Stimulated activated CD4-positive, alpha-beta T cell treated with anti-CD3 and anti-CD28 coated beads, Interleukin-1b, Interleukin-23, amount 100 ng/mL, for 4 hours (primary cell): ENCODE results near the gene AP1B1.

Source experiments
- DNase-seq, 2 donors: peaks; one replicate each; pipeline ENCODE4 v3.0.0-alpha.2; 2020; ENCODE audit warnings: low read depth in 2 of 2

AP1B1 gene

GRCh38 chr22:29331658-29332300 lies 56.6 kb downstream of the AP1B1 start:
- DNase-seq = no peak

- DNase-seq = no peak
Measured at GRCh38 chr22:29331213-29331612, 57.2 kb downstream of the AP1B1 start.

- DNase-seq = no peak
Measured at GRCh38 chr22:29330753-29331152, 57.6 kb downstream of the AP1B1 start.

GRCh38 chr22:29330291-29330690 lies 58.1 kb downstream of the AP1B1 start:
- DNase-seq = no peak

GRCh38 chr22:29329581-29329980 lies 58.8 kb downstream of the AP1B1 start:
- DNase-seq = no peak

GRCh38 chr22:29328566-29329500 lies 59.5 kb downstream of the AP1B1 start:
- DNase-seq = no peak

GRCh38 chr22:29328055-29328454 lies 60.3 kb downstream of the AP1B1 start:
- no peak for DNase-seq

GRCh38 chr22:29327089-29327764 lies 61.1 kb downstream of the AP1B1 start:
- DNase-seq = no peak

- DNase-seq = no peak
Measured at GRCh38 chr22:29326481-29326880, 61.9 kb downstream of the AP1B1 start.

- DNase-seq = no peak
Measured at GRCh38 chr22:29325785-29326315, 62.5 kb downstream of the AP1B1 start.

GRCh38 chr22:29325356-29325755 lies 63.0 kb downstream of the AP1B1 start:
- no peak for DNase-seq

GRCh38 chr22:29323641-29324040 lies 64.7 kb downstream of the AP1B1 start:
- no peak for DNase-seq

- DNase-seq = no peak
Measured at GRCh38 chr22:29320546-29320945, 67.8 kb downstream of the AP1B1 start.

GRCh38 chr22:29319072-29319471 lies 69.3 kb downstream of the AP1B1 start:
- DNase-seq = no peak

- DNase-seq = no peak
Measured at GRCh38 chr22:29317827-29318454, 70.4 kb downstream of the AP1B1 start.

- DNase-seq = no peak
Measured at GRCh38 chr22:29316141-29316828, 72.1 kb downstream of the AP1B1 start.

- DNase-seq = no peak
Measured at GRCh38 chr22:29315286-29316140, 72.9 kb downstream of the AP1B1 start, which contains the start of gene RASL10A. TSS of gene RASL10A (minus strand) at chr22:29315697. CDS start at chr22:29315246, 451 bp downstream.

- no peak for DNase-seq
Measured at GRCh38 chr22:29314537-29315285, 73.7 kb downstream of the AP1B1 start.
